Activated T-helper 2 cell treated with anti-CD3 and anti-CD28 coated beads, Interferon-gamma antibody, Interleukin-2, Interleukin-4, amounts not matched to agents 10 μg/mL and 5 μg/mL and 100 μg/mL, durations not matched to agents 14 hours and 24 hours and 36 hours (primary cell): Measurements from ENCODE around the gene SH3RF3. TPM values are rescaled to one million over a fixed set of nuclear protein-coding genes. Genes with fewer than 3 reads are reported as not detected.
"Not testable (repeated sequence)": the region's sequence is repeated elsewhere in the genome, so short reads cannot be mapped to it uniquely, and the experiment has no call there.

ENCODE experiments used
- DNase-seq: peaks from one replicate; pipeline ENCODE4 v3.0.0; 2021; ENCODE audit warnings: low spot score
- H3K27ac Mint-ChIP-seq: one replicate; pipeline ENCODE4 v1.8.0; 2021; ENCODE audit warnings: mixed read lengths
- H3K27me3 Mint-ChIP-seq: one replicate; pipeline ENCODE4 v1.8.0; 2021; ENCODE audit warnings: low read depth, mixed read lengths
- H3K36me3 Mint-ChIP-seq: one replicate; pipeline ENCODE4 v1.8.0; 2021; ENCODE audit warnings: low read depth, mixed read lengths
- H3K4me1 Mint-ChIP-seq: one replicate; pipeline ENCODE4 v1.8.0; 2021; ENCODE audit warnings: low read depth, mixed read lengths
- H3K4me3 Mint-ChIP-seq: one replicate; pipeline ENCODE4 v1.8.0; 2021; ENCODE audit warnings: low read depth, mild to moderate bottlenecking, moderate library complexity, mixed read lengths
- H3K9me3 Mint-ChIP-seq: one replicate; pipeline ENCODE4 v1.8.0; 2021; ENCODE audit warnings: mixed read lengths
- intact Hi-C: fragments of 100-400 bp; cut with micrococcal nuclease; formaldehyde crosslinking; loops from one replicate; pipeline ENCODE4 v1.15.1; 2023
- total RNA-seq: library from RNA; stranded (reverse); gene quantifications from 2 replicates; pipeline ENCODE4 v1.2.3, GENCODE V29; 2022

SH3RF3 gene
- total RNA-seq, 1 donor from 2014 or later, result 0.78 TPM

- no peak overlapping the region for H3K27ac Mint-ChIP-seq
- H3K36me3 Mint-ChIP-seq, result no peaks in the 10 kb centered on the region
- H3K27me3 Mint-ChIP-seq, result peaks cover 7% of the 10 kb centered on the region
- H3K4me1 Mint-ChIP-seq, result no peaks in the 10 kb centered on the region
- peaks cover 14% of the 10 kb centered on the region for H3K9me3 Mint-ChIP-seq
- intact Hi-C loops, result no loop called here
- DNase-seq, result no peak
- H3K4me3 Mint-ChIP-seq, result no peak overlapping the region
Observed at GRCh38 chr2:109094144-109094543, 34.9 kb upstream of the SH3RF3 start.

DNA sequence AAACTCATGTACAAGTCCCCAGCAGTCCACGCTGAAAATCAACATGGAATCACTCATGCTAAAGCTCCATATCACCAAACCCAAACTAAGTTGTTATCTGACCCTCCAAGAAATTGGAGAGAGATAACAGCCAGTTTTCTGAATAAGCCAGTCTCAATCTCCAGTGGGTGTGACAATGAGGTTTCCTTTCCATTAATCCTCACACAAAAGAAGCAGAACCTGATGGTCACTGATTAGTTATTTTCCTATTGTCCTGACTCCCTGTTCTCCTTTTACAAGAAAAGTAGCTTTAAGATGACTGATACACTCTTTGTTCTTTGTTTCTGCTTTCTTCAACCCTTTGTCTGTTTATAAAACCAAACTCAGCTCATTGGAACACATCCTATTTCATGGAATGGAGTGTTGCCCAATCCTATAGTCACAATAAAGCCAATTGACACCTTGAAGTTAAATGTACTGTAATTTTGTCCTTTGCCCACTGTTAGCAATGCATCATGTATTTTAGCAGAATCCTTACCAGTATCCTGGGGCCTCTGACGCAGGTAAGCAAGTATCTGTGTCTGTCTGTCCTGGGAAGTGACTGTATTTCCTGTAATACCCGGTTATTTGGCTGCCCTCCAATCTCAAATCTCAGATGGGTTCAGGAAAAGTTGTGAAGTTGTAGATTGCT, 30.6 kb upstream of the SH3RF3 start:
- no peak for DNase-seq
- intact Hi-C loops, result no loop called here
- H3K9me3 Mint-ChIP-seq, result peaks cover 14% of the 10 kb centered on the region
- H3K27me3 Mint-ChIP-seq, result peaks cover 9% of the 10 kb centered on the region
- H3K27ac Mint-ChIP-seq, result no peak overlapping the region
- H3K4me3 Mint-ChIP-seq, result no peak overlapping the region
- H3K4me1 Mint-ChIP-seq, result no peaks in the 10 kb centered on the region
- H3K36me3 Mint-ChIP-seq, result no peaks in the 10 kb centered on the region

DNA sequence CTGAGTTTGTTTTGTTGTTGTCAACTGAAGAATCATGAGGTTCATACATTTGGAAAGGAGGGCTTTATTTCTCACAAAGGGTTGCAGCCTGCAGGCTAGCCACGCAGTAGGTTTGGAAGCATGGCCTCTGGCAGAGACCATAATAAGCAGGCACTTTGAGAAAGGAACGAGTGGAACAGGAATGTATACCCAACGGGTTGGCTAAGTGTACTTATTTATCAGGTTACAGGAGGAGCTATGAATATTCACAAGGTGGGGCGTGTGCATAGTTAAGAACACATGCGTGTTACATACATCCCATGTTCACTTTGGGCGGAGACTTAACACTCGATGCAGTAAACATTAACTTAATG, 30.1 kb upstream of the SH3RF3 start:
- no peak overlapping the region for H3K27ac Mint-ChIP-seq
- H3K27me3 Mint-ChIP-seq, result peaks cover 9% of the 10 kb centered on the region
- DNase-seq, result no peak
- no peaks in the 10 kb centered on the region for H3K36me3 Mint-ChIP-seq
- no peaks in the 10 kb centered on the region for H3K4me1 Mint-ChIP-seq
- no peak overlapping the region for H3K4me3 Mint-ChIP-seq
- H3K9me3 Mint-ChIP-seq, result peaks cover 10% of the 10 kb centered on the region
- intact Hi-C loops, result no loop called here

DNA sequence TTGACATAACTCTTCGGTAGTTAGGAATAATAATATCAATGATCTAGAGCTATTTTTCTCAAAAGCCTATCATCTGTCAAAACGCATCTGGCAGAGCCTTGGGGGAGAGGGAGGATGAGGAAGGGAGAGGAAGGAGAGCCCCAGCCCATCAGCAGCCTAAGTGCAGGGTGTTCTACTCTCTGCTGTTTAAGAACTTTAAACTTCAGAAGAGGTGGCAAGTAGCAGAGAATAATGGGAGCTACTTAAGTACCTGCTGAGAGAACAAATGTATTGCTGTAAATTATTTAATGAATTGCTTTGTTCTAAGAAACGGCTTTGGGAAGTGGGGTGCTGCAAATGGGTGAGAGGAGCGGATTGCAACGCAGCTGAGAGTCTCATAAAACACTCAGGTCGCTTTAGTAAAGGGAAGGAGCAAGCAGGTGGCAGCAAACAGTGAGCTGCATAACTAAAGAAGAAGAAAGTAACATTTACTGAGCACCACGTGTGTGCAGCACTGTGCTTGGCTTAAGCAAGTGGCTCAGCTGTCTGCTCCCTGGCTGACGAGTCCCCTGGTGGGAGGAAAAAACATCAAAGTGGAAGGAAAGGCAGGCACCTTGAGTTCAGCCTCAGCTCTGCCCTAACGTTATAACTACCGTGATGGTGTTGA, 26.3 kb upstream of the SH3RF3 start:
- intact Hi-C loops, result no loop called here
- DNase-seq, result no peak
- Mint-ChIP-seq H3K36me3 (no peaks in the 10 kb centered on the region), H3K4me1 (no peaks in the 10 kb centered on the region), H3K27ac (no peak overlapping the region), H3K27me3 (peaks cover 9% of the 10 kb centered on the region), H3K9me3 (no peaks in the 10 kb centered on the region), H3K4me3 (no peak overlapping the region)

DNA sequence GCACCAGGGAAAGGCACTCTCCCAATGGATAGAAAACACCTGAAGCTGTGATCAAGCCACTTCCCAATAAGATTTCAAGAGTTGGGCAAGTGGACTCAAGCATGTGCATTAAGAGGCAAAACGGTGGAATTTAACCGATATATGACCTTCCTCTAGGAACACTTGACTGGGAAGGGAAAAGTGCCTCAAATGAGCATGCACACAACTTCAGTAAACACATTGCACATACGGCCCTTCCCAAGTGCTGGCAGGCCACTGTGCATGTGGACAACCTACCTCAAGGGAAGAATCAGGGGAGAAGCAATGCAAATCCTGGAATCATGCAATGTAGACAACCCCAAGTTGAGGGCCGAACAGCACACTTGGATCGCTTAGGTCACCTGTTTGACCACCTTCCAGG, 23.9 kb upstream of the SH3RF3 start:
- no peak overlapping the region for H3K27ac Mint-ChIP-seq
- H3K4me1 Mint-ChIP-seq, result no peaks in the 10 kb centered on the region
- no peaks in the 10 kb centered on the region for H3K9me3 Mint-ChIP-seq
- peaks cover 2% of the 10 kb centered on the region for H3K27me3 Mint-ChIP-seq
- no peak for DNase-seq
- no peak overlapping the region for H3K4me3 Mint-ChIP-seq
- H3K36me3 Mint-ChIP-seq, result no peaks in the 10 kb centered on the region
- intact Hi-C loops, result no loop called here

- intact Hi-C loops, result no loop called here
- Mint-ChIP-seq H3K27me3 (no peaks in the 10 kb centered on the region), H3K4me3 (no peak overlapping the region), H3K36me3 (no peaks in the 10 kb centered on the region), H3K27ac (no peak overlapping the region), H3K9me3 (no peaks in the 10 kb centered on the region), H3K4me1 (no peaks in the 10 kb centered on the region)
- no peak for DNase-seq
Observed at GRCh38 chr2:109108740-109109139, 20.3 kb upstream of the SH3RF3 start.

GRCh38 chr2:109109342-109109741, 19.7 kb upstream of the SH3RF3 start:
- H3K4me3 Mint-ChIP-seq, result no peak overlapping the region
- intact Hi-C loops, result no loop called here
- no peaks in the 10 kb centered on the region for H3K9me3 Mint-ChIP-seq
- no peaks in the 10 kb centered on the region for H3K4me1 Mint-ChIP-seq
- no peak overlapping the region for H3K27ac Mint-ChIP-seq
- H3K27me3 Mint-ChIP-seq, result no peaks in the 10 kb centered on the region
- H3K36me3 Mint-ChIP-seq, result no peaks in the 10 kb centered on the region
- no peak for DNase-seq

DNA sequence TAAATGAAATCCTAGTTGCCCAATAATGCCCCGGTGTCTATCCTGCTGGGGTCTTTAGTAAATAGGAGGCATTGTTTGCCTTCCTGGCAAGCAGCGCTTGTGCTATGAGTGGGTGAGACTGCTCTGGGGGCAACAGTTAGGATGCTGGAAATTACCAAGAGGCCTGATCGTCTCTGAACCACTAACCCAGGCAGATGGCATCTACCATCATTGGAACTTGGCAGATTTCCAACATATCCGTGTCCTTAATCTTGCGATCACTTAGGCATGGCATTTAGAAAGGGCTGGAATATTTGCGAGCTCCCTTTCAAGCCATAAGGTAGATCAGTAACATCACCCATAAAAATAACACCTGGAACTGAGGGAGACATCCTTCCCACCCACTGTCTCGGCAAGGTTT, 18.8 kb upstream of the SH3RF3 start:
- H3K4me1 Mint-ChIP-seq, result no peaks in the 10 kb centered on the region
- no peak overlapping the region for H3K4me3 Mint-ChIP-seq
- no peak for DNase-seq
- intact Hi-C loops, result no loop called here
- no peak overlapping the region for H3K27ac Mint-ChIP-seq
- H3K36me3 Mint-ChIP-seq, result no peaks in the 10 kb centered on the region
- peaks cover 4% of the 10 kb centered on the region for H3K27me3 Mint-ChIP-seq
- no peaks in the 10 kb centered on the region for H3K9me3 Mint-ChIP-seq

GRCh38 chr2:109117181-109117580, 11.8 kb upstream of the SH3RF3 start:
- H3K27ac Mint-ChIP-seq, H3K9me3 Mint-ChIP-seq, H3K4me1 Mint-ChIP-seq, DNase-seq, H3K36me3 Mint-ChIP-seq, H3K4me3 Mint-ChIP-seq, intact Hi-C loops: not testable (repeated sequence)
- H3K27me3 Mint-ChIP-seq, result peaks cover 19% of the 10 kb centered on the region

DNA sequence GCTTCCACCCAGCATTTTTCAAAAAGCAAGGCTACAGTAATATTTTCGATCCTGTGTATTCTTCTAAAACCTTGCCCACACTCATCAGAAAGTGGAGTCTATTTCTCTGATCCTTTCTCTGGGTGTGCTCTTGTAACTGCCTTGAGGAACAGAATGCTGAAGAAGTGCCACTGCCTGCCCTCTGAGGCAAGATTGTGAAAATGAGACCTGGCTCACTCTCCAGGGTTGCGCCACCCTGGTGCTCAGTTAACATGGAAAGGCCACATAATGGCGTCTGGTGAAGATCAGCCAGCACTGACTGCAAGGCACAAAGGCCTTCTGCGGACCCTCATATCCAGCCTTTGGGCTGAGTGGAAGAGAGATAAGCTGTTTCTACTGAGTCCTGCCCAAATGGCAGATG, 11.2 kb upstream of the SH3RF3 start:
- Mint-ChIP-seq H3K27me3 (peaks cover 21% of the 10 kb centered on the region), H3K36me3 (no peaks in the 10 kb centered on the region), H3K27ac (no peak overlapping the region), H3K9me3 (no peaks in the 10 kb centered on the region), H3K4me3 (no peak overlapping the region), H3K4me1 (no peaks in the 10 kb centered on the region)
- intact Hi-C loops, result no loop called here
- no peak for DNase-seq

DNA sequence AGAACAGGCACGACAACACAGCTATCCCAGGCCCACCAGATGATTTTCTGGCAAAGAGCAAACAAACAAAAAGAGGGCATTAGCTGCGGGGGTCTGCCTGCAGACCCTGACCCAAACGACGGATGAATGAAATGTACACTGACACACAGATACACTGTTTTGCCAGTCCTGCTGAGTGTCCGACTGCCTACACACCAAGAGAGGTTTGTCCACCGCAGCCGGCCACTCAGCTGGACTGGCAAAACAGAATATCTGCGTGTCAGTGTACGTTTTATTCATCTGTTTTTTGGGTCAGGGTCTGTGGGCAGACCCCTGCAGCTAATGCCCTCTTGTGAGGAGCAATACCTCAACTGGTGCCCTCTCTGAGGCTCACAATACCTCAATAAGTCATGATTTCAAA, 10.7 kb upstream of the SH3RF3 start:
- no peak overlapping the region for H3K4me3 Mint-ChIP-seq
- no peak overlapping the region for H3K27ac Mint-ChIP-seq
- no peaks in the 10 kb centered on the region for H3K4me1 Mint-ChIP-seq
- peaks cover 22% of the 10 kb centered on the region for H3K27me3 Mint-ChIP-seq
- no peak for DNase-seq
- H3K9me3 Mint-ChIP-seq, result no peaks in the 10 kb centered on the region
- no peaks in the 10 kb centered on the region for H3K36me3 Mint-ChIP-seq
- intact Hi-C loops, result no loop called here

GRCh38 chr2:109120166-109120565, 8.8 kb upstream of the SH3RF3 start:
- no peaks in the 10 kb centered on the region for H3K4me1 Mint-ChIP-seq
- H3K27ac Mint-ChIP-seq, result no peak overlapping the region
- H3K9me3 Mint-ChIP-seq, result no peaks in the 10 kb centered on the region
- H3K36me3 Mint-ChIP-seq, result no peaks in the 10 kb centered on the region
- peaks cover 24% of the 10 kb centered on the region for H3K27me3 Mint-ChIP-seq
- no peak overlapping the region for H3K4me3 Mint-ChIP-seq
- intact Hi-C loops, result no loop called here
- DNase-seq, result no peak

- H3K9me3 Mint-ChIP-seq, H3K27ac Mint-ChIP-seq, intact Hi-C loops, H3K4me3 Mint-ChIP-seq, H3K4me1 Mint-ChIP-seq, DNase-seq, H3K36me3 Mint-ChIP-seq: not testable (repeated sequence)
- peaks cover 25% of the 10 kb centered on the region for H3K27me3 Mint-ChIP-seq
Observed at GRCh38 chr2:109120686-109121085, 8.3 kb upstream of the SH3RF3 start.
